Lung (tissue), 12 donors: ENCODE measurements around the gene SAFB2. TPM values are rescaled to one million over a fixed set of nuclear protein-coding genes. Genes with fewer than 3 reads are reported as not detected.

ENCODE experiments used
- ATAC-seq: fragments of 200-7000 bp; cut with Tn5 transposase; one replicate; pipeline ENCODE4 v1.9.1; 2020; ENCODE audit warnings: moderate number of reproducible peaks; ENCODE audit not compliant: insufficient read depth, low FRiP score
- DNase-seq, 3 donors: peaks; one replicate each; pipeline ENCODE4 v3.0.0-alpha.2; 2013 to 2017
- H3K27ac ChIP-seq, 2 donors: one replicate each; pipeline ENCODE4 v1.5.1; 2013; ENCODE audit warnings: mild to moderate bottlenecking in 2 of 2, moderate library complexity in 2 of 2, control low read depth in 1 of 2, inconsistent platforms in 1 of 2, low read depth in 1 of 2, low read length in 1 of 2
- H3K27me3 ChIP-seq, 3 donors: one replicate each; pipeline ENCODE4 v1.5.1; 2013; ENCODE audit warnings: low read length in 2 of 3; ENCODE audit not compliant: control insufficient read depth in 3 of 3, insufficient read depth in 3 of 3
- H3K36me3 ChIP-seq, 4 donors: one replicate each; pipeline ENCODE4 v1.5.1; 2013; ENCODE audit warnings: low read length in 4 of 4, mild to moderate bottlenecking in 1 of 4, moderate library complexity in 1 of 4; ENCODE audit not compliant: control insufficient read depth in 4 of 4, insufficient read depth in 4 of 4
- H3K4me1 ChIP-seq, 5 donors: one replicate each; pipeline ENCODE4 v1.5.1; 2013; ENCODE audit warnings: low read length in 5 of 5, mild to moderate bottlenecking in 2 of 5, moderate library complexity in 1 of 5; ENCODE audit not compliant: control insufficient read depth in 5 of 5, insufficient read depth in 5 of 5
- H3K4me3 ChIP-seq: one replicate; pipeline ENCODE4 v1.5.1; 2013; ENCODE audit warnings: mild to moderate bottlenecking, control low read depth, moderate library complexity
- H3K9ac ChIP-seq, 2 donors: one replicate each; pipeline ENCODE4 v1.5.1; 2013; ENCODE audit warnings: low read length in 2 of 2, control low read depth in 1 of 2; ENCODE audit not compliant: insufficient read depth in 1 of 2
- H3K9me3 ChIP-seq, 4 donors: one replicate each; pipeline ENCODE4 v1.5.1; 2013; ENCODE audit warnings: low read length in 3 of 4, mild to moderate bottlenecking in 1 of 4, moderate library complexity in 1 of 4; ENCODE audit not compliant: control insufficient read depth in 4 of 4, insufficient read depth in 3 of 4
- WGBS, 2 donors: extraction: QIAGEN DNeasy Blood & Tissue Kit; methylation state at CpG; one replicate each; pipeline ENCODE4 v1.1.7; 2013; 5-methylcytosine and 5-hydroxymethylcytosine counted together
- polyA plus RNA-seq, 2 donors: library from polyadenylated mRNA; stranded (reverse); fragments of 200-250 nt; gene quantifications; one replicate each; pipeline ENCODE4 v1.2.1, GENCODE V29; 2013
- total RNA-seq, 2 donors: library from RNA; depleted of rRNA in 1 of 2; stranded (reverse); fragments of >200 nt in 1 of 2; gene quantifications; one replicate each; pipeline ENCODE4 v1.2.1, GENCODE V29; 2014 to 2021
- TF ChIP-seq, protein P1 (sequence below): IDR thresholded peaks from 2 replicates; pipeline ENCODE4 v1.5.1; 2012; ENCODE audit warnings: mild to moderate bottlenecking; ENCODE audit errors: control extremely low read depth, extremely low read depth
- donor health status: control.
- donor health status: control.
- donor health status: Bipolar disorder and iron deficiency.
- donor health status: healthy.
- donor health status: DM: yes; HTN: yes; CAD: no.

Gene SAFB2
- total and polyA plus RNA-seq, 4 donors, result 39.7 to 88.6 (median 68.5) TPM

DNA sequence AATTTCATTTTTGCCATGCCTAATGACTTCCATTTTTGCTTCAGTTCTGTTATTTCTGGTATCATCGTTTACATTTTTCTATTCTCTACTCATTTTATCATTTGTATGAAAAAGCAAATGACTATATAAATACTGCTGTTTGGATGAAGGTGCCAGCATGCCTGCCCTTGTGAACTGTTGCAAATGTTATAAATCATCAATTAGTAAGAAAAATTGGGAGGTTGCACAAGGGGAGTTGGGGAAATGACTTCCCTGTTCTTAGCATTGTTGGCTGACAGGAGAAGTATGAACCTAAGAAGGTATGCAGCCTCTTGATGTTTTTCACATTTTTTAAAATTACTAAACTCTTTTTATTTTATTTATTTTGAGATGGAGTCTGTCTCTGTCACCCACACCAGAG, 15.4 kb upstream of the SAFB2 start:
- H3K9me3 ChIP-seq, result no peaks in the 10 kb centered on the region
- ATAC-seq (no peak), DNase-seq (no peak)
- peaks cover 0 to 9% (median 6%) of the 10 kb centered on the region in 5 donors for H3K4me1 ChIP-seq
- H3K9ac ChIP-seq, result no peak overlapping the region
- 55 to 75% methylated on average over 1 of the region's 1 CpG for WGBS, 2 donors
- no peaks in the 10 kb centered on the region for H3K27me3 ChIP-seq
- H3K36me3 ChIP-seq, result peaks cover 10 to 23% (median 14%) of the 10 kb centered on the region in 4 donors
- TF ChIP-seq, protein P1, sequence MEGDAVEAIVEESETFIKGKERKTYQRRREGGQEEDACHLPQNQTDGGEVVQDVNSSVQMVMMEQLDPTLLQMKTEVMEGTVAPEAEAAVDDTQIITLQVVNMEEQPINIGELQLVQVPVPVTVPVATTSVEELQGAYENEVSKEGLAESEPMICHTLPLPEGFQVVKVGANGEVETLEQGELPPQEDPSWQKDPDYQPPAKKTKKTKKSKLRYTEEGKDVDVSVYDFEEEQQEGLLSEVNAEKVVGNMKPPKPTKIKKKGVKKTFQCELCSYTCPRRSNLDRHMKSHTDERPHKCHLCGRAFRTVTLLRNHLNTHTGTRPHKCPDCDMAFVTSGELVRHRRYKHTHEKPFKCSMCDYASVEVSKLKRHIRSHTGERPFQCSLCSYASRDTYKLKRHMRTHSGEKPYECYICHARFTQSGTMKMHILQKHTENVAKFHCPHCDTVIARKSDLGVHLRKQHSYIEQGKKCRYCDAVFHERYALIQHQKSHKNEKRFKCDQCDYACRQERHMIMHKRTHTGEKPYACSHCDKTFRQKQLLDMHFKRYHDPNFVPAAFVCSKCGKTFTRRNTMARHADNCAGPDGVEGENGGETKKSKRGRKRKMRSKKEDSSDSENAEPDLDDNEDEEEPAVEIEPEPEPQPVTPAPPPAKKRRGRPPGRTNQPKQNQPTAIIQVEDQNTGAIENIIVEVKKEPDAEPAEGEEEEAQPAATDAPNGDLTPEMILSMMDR, result no peak
- no peak overlapping the region for H3K4me3 ChIP-seq
- H3K27ac ChIP-seq, result no peak overlapping the region

DNA sequence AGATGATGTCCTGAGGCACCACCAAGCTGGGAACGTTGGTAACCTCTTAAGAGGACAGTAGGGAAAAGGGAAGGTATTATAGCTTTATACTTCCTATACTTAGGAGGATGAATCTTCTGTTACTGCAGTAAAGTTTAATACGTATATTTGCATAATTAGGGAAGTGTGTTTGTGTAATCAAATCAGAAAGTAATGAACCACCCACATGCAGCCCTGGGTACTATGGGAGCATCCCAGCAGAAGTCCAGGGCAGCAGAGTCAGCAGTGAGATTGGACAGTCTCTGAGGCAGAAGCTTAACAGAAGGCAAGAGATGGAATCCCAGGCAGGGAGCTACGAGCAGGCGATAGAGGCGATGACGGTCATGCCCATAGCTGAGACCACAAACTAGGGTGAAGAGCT, 12.9 kb upstream of the SAFB2 start:
- Histone ChIP-seq H3K36me3 (peaks cover 0 to 7% (median 3%) of the 10 kb centered on the region in 4 donors), H3K4me3 (no peak overlapping the region), H3K27ac (no peak overlapping the region), H3K27me3 (peaks cover 0 to 2% (median 0%) of the 10 kb centered on the region in 3 donors), H3K9ac (no peak overlapping the region), H3K4me1 (peaks cover 8 to 20% (median 19%) of the 10 kb centered on the region in 5 donors), H3K9me3 (no peaks in the 10 kb centered on the region)
- ATAC-seq, result no peak
- TF ChIP-seq, protein P1, result no peak
- DNase-seq, result no peak
- 79 to 84% methylated on average over 6 of the region's 6 CpGs for WGBS, 2 donors

DNA sequence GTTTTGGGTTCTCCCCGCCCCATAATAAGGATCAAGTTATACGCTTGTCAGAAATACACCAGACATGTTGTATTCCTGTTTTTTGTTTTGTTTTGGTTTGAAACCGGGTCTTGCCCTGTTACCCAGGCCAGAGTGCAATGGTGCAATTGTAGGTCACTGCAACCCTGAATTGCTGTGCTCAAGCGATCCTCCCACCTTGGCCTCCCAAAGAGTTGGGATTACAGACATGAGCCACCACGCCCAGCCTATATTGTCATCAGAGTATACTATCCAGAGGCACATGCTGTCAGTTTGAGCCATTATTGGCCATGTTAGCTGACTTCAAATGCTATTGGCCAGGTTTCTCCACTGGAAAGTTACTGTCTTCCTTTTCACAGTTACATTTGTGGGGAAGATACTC, 10.1 kb upstream of the SAFB2 start:
- peaks cover 0 to 2% (median 0%) of the 10 kb centered on the region in 3 donors for H3K27me3 ChIP-seq
- WGBS, 2 donors, result 66 to 83% methylated on average over 5 of the region's 5 CpGs
- DNase-seq (no peak), ATAC-seq (no peak)
- TF ChIP-seq, protein P1, result no peak
- no peak overlapping the region for H3K9ac ChIP-seq
- H3K4me1 ChIP-seq, result peaks cover 6 to 21% (median 19%) of the 10 kb centered on the region in 5 donors
- no peak overlapping the region for H3K4me3 ChIP-seq
- H3K36me3 ChIP-seq, result peaks cover 2 to 24% (median 15%) of the 10 kb centered on the region in 4 donors
- H3K9me3 ChIP-seq, result no peaks in the 10 kb centered on the region
- peak overlapping the region in 1 of 2 donors; percentile 22 for H3K27ac ChIP-seq

DNA sequence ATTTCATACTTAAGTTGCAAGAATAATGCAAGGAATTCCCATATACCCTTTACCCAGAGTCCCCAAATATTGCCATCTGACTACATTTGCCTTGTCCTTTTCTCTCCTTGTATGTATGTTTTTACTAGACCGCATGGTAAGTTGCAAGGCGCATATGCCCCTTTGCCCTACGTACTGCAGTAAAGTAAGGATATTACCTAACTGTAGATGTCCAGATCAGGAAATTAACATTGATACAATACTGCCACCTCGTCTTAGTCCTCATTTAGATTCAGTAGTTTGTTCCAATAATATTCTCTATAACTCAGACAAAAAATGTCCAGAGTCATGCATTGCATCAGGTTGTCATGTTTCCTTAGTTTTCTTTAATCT, 9.7 kb upstream of the SAFB2 start:
- Histone ChIP-seq H3K36me3 (peaks cover 6 to 28% (median 17%) of the 10 kb centered on the region in 4 donors), H3K27me3 (peaks cover 0 to 2% (median 0%) of the 10 kb centered on the region in 3 donors), H3K4me3 (no peak overlapping the region), H3K9me3 (no peaks in the 10 kb centered on the region), H3K27ac (no peak overlapping the region), H3K4me1 (peaks cover 6 to 26% (median 23%) of the 10 kb centered on the region in 5 donors), H3K9ac (peak overlapping the region in 1 of 2 donors; percentile 36)
- DNase-seq (no peak), ATAC-seq (no peak)
- WGBS, 2 donors, result 31 to 65% methylated on average over 4 of the region's 4 CpGs
- TF ChIP-seq, protein P1, result no peak
